Peyer's patch (tissue), 4 donors: Measurements from ENCODE around the gene SAMHD1.

Experiments
- CTCF ChIP-seq, 6 experiments: fragments of 450-650 bp in 4 of 6; fragments of 200-600 bp in 2 of 6; sonication (generic) in 1 of 6; IDR thresholded peaks; one replicate each; pipeline ENCODE4 v1.5.1; 2017 to 2019; ENCODE audit warnings: antibody characterized with exemption in 6 of 6, mild to moderate bottlenecking in 3 of 6, moderate library complexity in 1 of 6
- POLR2A ChIP-seq, 2 donors: fragments of 450-650 bp; IDR thresholded peaks; one replicate each; pipeline ENCODE4 v1.5.1; 2017; ENCODE audit warnings: antibody characterized with exemption in 2 of 2, mild to moderate bottlenecking in 2 of 2, moderate library complexity in 2 of 2

GRCh38 chr20:36941401-36941835 lies 10.1 kb downstream of the SAMHD1 start:
- TF ChIP-seq CTCF (IDR thresholded peaks at IDR 0.05), result no peak
- TF ChIP-seq POLR2A (IDR thresholded peaks at IDR 0.05), result no peak
